Gastrocnemius medialis (tissue), 4 donors: ENCODE measurements around the gene SIRPB1.

Experiments
- POLR2A ChIP-seq, 2 donors: fragments of 450-650 bp; IDR thresholded peaks; one replicate each; pipeline ENCODE4 v1.6.1; 2017; ENCODE audit warnings: antibody characterized with exemption in 2 of 2, mild to moderate bottlenecking in 2 of 2, moderate library complexity in 2 of 2
- TF ChIP-seq, protein P1 (sequence below), 5 experiments: fragments of 450-650 bp in 3 of 5; fragments of 200-600 bp in 2 of 5; sonication (generic) in 2 of 5; IDR thresholded peaks in 4 of 5; conservative IDR thresholded peaks in 1 of 5; 1 replicate in 4 of 5; 2 replicates in 1 of 5; pipeline ENCODE4 v1.5.1; 2016 to 2019; ENCODE audit warnings: antibody characterized with exemption in 5 of 5, mild to moderate bottlenecking in 3 of 5, moderate library complexity in 3 of 5

GRCh38 chr20:1619861-1620444 is at the start of gene SIRPB1:
- no peak for TF ChIP-seq POLR2A (IDR thresholded peaks at IDR 0.05)
- TF ChIP-seq, protein P1, sequence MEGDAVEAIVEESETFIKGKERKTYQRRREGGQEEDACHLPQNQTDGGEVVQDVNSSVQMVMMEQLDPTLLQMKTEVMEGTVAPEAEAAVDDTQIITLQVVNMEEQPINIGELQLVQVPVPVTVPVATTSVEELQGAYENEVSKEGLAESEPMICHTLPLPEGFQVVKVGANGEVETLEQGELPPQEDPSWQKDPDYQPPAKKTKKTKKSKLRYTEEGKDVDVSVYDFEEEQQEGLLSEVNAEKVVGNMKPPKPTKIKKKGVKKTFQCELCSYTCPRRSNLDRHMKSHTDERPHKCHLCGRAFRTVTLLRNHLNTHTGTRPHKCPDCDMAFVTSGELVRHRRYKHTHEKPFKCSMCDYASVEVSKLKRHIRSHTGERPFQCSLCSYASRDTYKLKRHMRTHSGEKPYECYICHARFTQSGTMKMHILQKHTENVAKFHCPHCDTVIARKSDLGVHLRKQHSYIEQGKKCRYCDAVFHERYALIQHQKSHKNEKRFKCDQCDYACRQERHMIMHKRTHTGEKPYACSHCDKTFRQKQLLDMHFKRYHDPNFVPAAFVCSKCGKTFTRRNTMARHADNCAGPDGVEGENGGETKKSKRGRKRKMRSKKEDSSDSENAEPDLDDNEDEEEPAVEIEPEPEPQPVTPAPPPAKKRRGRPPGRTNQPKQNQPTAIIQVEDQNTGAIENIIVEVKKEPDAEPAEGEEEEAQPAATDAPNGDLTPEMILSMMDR (IDR thresholded peaks at IDR 0.05 in 4 of 5, conservative IDR thresholded peaks at IDR 0.05 in 1 of 5): no peak
